GM12878 (cell line): ENCODE measurements around the gene COL28A1. TPM values are rescaled to one million over a fixed set of nuclear protein-coding genes. Genes with fewer than 3 reads are reported as not detected.
A peak's percentile ranks its signal among the peaks of the same experiment; 100 is the strongest.

Source experiments
- CHD1 ChIP-seq: IDR thresholded peaks from 2 replicates; pipeline ENCODE4 v1.6.1; 2012; ENCODE audit warnings: low read depth, low read length, improper control_type of control experiment
- E4F1 ChIP-seq: fragments of 450-650 bp; IDR thresholded peaks from 2 replicates; pipeline ENCODE4 v1.6.1; 2018; ENCODE audit warnings: borderline replicate concordance, mild to moderate bottlenecking; ENCODE audit not compliant: partially characterized antibody
- HDGF ChIP-seq: fragments of 450-650 bp; IDR thresholded peaks from 2 replicates; pipeline ENCODE4 v1.6.1; 2016; ENCODE audit warnings: antibody characterized with exemption
- LARP7 ChIP-seq: fragments of 450-650 bp; IDR thresholded peaks from 2 replicates; pipeline ENCODE4 v1.6.1; 2017; ENCODE audit warnings: mild to moderate bottlenecking
- NFYB ChIP-seq: IDR thresholded peaks from 2 replicates; pipeline ENCODE4 v1.6.1; 2011; ENCODE audit warnings: low read depth, mild to moderate bottlenecking, low read length, improper control_type of control experiment, moderate library complexity; ENCODE audit not compliant: insufficient read depth
- NR2C1 ChIP-seq: fragments of 450-650 bp; IDR thresholded peaks from 2 replicates; pipeline ENCODE4 v1.6.1; 2017; ENCODE audit warnings: antibody characterized with exemption, mild to moderate bottlenecking, moderate library complexity
- NR2C2 ChIP-seq: IDR thresholded peaks from 2 replicates; pipeline ENCODE4 v1.6.1; 2011; ENCODE audit warnings: borderline replicate concordance, low read depth; ENCODE audit not compliant: control insufficient read depth, insufficient read length
- POLR2A ChIP-seq: IDR thresholded peaks from 2 replicates; pipeline ENCODE4 v1.6.1; 2011; ENCODE audit warnings: low read depth, mild to moderate bottlenecking, low read length
- POLR2AphosphoS5 ChIP-seq: IDR thresholded peaks from 2 replicates; pipeline ENCODE4 v1.6.1; 2011; ENCODE audit warnings: mild to moderate bottlenecking, low read length, inconsistent platforms
- RAD51 ChIP-seq: fragments of 450-650 bp; IDR thresholded peaks from 2 replicates; pipeline ENCODE4 v1.6.1; 2016; ENCODE audit warnings: moderate library complexity, mild to moderate bottlenecking, inconsistent platforms
- RUNX3 ChIP-seq: IDR thresholded peaks from 2 replicates; pipeline ENCODE4 v1.6.1; 2012; ENCODE audit warnings: low read length, inconsistent platforms
- SMAD1 ChIP-seq: fragments of 450-650 bp; IDR thresholded peaks from 2 replicates; pipeline ENCODE4 v1.6.1; 2018; ENCODE audit warnings: mild to moderate bottlenecking, low read depth; ENCODE audit not compliant: partially characterized antibody
- SMAD5 ChIP-seq: IDR thresholded peaks from 2 replicates; pipeline ENCODE4 v1.6.1; 2016; ENCODE audit warnings: antibody characterized with exemption, low read depth
- SUPT20H ChIP-seq: IDR thresholded peaks from 2 replicates; pipeline ENCODE4 v1.6.1; 2011; ENCODE audit warnings: low read depth, mild to moderate bottlenecking, low read length, moderate library complexity, borderline replicate concordance; ENCODE audit not compliant: control insufficient read depth
- TARDBP ChIP-seq: IDR thresholded peaks from 2 replicates; pipeline ENCODE4 v1.6.1; 2016; ENCODE audit warnings: borderline replicate concordance
- ZBTB33 ChIP-seq: fragments of 450-650 bp; IDR thresholded peaks from 2 replicates; pipeline ENCODE4 v1.6.1; 2017; ENCODE audit warnings: mild to moderate bottlenecking
- ZNF687 ChIP-seq: fragments of 450-650 bp; IDR thresholded peaks from 2 replicates; pipeline ENCODE4 v1.6.1; 2017; ENCODE audit warnings: mild to moderate bottlenecking, moderate library complexity
- polyA plus RNA-seq, 11 experiments: library from polyadenylated mRNA; depleted of rRNA in 4 of 11; unstranded in 6 of 11; stranded (reverse) in 5 of 11; fragments of >200 nt; fragmentation: Nextera tagmentation in 4 of 11; fragmentation: Illumina TruSeq in 1 of 11; extraction: Ambion mirVana in 4 of 11; extraction: Trizol in 1 of 11; gene quantifications; 1 replicate in 1 of 11; 2 replicates in 10 of 11; pipeline versions ENCODE4 v1.2.1 to v1.2.3, GENCODE V29; 2011 to 2016; ENCODE audit warnings: inconsistent platforms in 2 of 11, missing spikeins in 2 of 11, low read depth in 1 of 11
- total RNA-seq, 4 experiments: library from RNA; depleted of rRNA in 3 of 4; stranded (reverse); fragments of >200 nt in 3 of 4; fragmentation: Illumina TruSeq in 1 of 4; extraction: Trizol in 1 of 4; gene quantifications; 2 replicates each; pipeline versions ENCODE4 v1.2.1 to v1.2.3, GENCODE V29; 2013 to 2021

Gene COL28A1
- total and polyA plus RNA-seq, 10 of the 15 experiments (the other 5 are each of a cell fraction or from before 2014, with no cell fraction given) = 0.05 to 0.22 TPM; not detected in 8

GRCh38 chr7:7569615-7570014 lies 33.9 kb upstream of the COL28A1 start (continued):
- TF ChIP-seq ZBTB33 (no peak), ZNF687 (peak; percentile 53), SMAD5 (0 out of 2 replicates have a peak, but pooled peaks have one; percentile 11), SMAD1 (no peak), POLR2A (peak; percentile 48), E4F1 (no peak), RAD51 (no peak), HDGF (peak; percentile 68; the same call in 1 of the 2 replicates), NR2C1 (no peak), LARP7 (0 out of 2 replicates have a peak, but pooled peaks have one; percentile 29), RUNX3 (peak; percentile 7; the same call in 1 of the 2 replicates), CHD1 (no peak; the same call in 1 of the 2 replicates), NR2C2 (no peak), POLR2AphosphoS5 (peak; percentile 39), SUPT20H (no peak), TARDBP (no peak), NFYB (no peak)
- TF ChIP-seq, all 136 proteins: peak for 10
